Middle frontal gyrus (tissue), 1 donor: ENCODE results near the gene MMP3.

Experiments used
- DNase-seq: peaks from one replicate; pipeline ENCODE4 v3.0.0-alpha.2; 2015; ENCODE audit warnings: low spot score; ENCODE audit errors: extremely low spot score

The MMP3 gene

GRCh38 chr11:102832612-102833011, 10.8 kb downstream of the MMP3 start:
- no peak for DNase-seq

GRCh38 chr11:102831489-102832440, 11.6 kb downstream of the MMP3 start:
- DNase-seq = no peak

DNA sequence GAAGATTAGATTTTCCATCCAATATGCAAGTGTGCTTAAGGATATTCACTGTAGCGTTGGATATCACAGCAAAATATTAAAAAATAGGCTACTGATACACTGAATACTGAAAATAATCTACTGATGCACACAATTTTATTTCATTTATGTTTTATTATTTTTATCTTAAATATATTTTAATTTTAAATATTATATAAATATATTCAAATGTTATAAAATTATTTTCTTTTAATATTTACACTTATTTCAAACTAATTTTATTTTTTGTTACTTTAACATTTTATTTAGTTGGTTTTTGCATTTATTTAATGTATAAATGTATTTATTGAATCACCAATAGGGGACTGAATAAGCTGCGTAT, 12.3 kb downstream of the MMP3 start:
- no peak for DNase-seq

DNA sequence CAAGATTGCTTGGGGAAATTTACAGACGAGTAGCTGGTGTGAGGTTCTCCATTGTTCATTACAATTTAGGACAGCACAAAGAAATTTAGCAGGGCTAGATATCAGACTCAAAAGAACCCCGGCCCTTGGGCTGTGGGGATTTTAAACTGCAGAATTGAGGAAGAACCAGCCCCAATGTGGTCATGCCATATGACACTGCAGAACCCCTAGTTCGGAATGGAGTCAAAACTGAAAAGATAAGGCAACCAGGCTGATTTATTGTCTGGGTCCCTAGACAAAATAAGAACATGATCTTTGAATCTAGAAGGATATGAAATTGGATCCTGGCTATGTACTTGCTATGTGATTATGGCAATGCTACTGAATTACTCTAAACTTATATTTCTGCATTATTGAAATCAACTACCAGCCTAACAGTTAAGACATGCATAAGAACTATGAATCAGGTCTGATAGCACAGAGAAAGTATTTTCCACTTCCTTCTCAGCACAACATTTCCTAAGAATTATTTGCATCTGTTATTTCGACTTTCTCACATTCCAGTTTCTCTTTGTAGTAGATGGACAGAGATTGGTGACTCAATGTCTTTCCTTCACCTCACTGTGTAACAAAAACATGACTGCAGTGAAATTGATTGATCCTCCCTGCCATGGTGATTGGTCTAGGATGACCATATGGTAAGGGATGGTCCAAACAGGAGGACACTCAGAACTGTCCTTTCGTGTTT, 13.2 kb downstream of the MMP3 start:
- DNase-seq = no peak

GRCh38 chr11:102829316-102830000, 14.0 kb downstream of the MMP3 start:
- no peak for DNase-seq

- DNase-seq = no peak
Measured at GRCh38 chr11:102824556-102824955, 18.9 kb downstream of the MMP3 start.

- no peak for DNase-seq
Measured at GRCh38 chr11:102819491-102819890, 23.9 kb downstream of the MMP3 start.

GRCh38 chr11:102813484-102813883, 29.9 kb downstream of the MMP3 start:
- DNase-seq = no peak

- DNase-seq = no peak
Measured at GRCh38 chr11:102812188-102812587, 31.2 kb downstream of the MMP3 start.

GRCh38 chr11:102810950-102811660, 32.3 kb downstream of the MMP3 start:
- no peak for DNase-seq

- no peak for DNase-seq
Measured at GRCh38 chr11:102809971-102810370, 33.4 kb downstream of the MMP3 start.

- no peak for DNase-seq
Measured at GRCh38 chr11:102807921-102808320, 35.5 kb downstream of the MMP3 start.

DNA sequence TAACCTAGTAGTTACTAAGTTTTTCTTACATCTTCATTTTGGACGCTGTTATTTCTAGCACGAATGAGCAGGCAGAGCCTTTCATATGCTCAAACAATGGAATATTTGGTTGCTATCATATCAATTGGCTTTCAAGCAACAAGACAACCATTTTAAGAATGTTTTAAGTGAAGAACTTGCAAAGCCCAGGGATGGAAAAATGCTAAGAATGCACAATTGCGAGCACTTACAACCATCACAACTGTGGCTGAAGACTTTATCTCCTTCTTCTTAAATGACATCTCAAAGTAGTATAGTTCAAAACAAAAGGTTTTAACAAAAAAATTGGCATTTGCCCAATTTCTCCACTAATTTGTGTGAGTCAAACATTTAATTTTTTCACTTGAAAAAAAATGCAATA, 37.1 kb downstream of the MMP3 start:
- no peak for DNase-seq

- DNase-seq = no peak
Measured at GRCh38 chr11:102802341-102802740, 41.1 kb downstream of the MMP3 start.

- no peak for DNase-seq
Measured at GRCh38 chr11:102800767-102801166, 42.6 kb downstream of the MMP3 start.

GRCh38 chr11:102799681-102800340, 43.6 kb downstream of the MMP3 start:
- DNase-seq = no peak

- no peak for DNase-seq
Measured at GRCh38 chr11:102798012-102798746, 45.2 kb downstream of the MMP3 start, which contains the start of gene MMP1. TSS of gene MMP1 (minus strand) at chr11:102798160. CDS start at chr11:102798092, 68 bp downstream.

GRCh38 chr11:102794382-102794781, 49.0 kb downstream of the MMP3 start:
- no peak for DNase-seq

DNA sequence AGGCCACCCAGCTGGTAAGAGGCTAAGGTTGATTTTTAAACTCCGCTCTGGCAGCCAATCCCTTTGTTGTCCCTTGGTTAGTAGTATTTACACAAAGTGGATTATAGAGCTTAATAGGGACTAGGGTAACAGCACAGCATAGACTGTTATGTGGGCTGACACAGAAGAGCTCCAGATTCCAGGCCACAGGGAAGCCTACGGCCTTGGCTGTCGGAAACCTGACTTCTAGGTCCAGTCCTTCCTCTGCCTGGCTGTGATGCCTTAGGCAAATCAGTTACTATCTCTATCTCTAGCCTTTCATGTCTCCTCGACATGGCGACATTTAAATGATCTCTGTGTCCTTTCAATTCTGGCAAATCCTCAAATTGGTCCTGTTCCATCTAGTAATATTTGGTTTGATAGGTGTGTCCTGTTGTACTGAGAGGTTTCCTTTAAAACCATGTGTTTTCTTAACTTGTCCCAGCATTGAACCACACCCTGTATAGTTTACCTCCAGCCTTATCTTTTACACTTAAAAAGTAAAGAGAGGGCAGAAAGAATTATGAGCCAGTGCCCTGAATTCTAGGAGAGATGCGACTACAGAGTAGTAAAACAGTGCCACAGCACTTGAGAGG, 49.6 kb downstream of the MMP3 start:
- DNase-seq = no peak

DNA sequence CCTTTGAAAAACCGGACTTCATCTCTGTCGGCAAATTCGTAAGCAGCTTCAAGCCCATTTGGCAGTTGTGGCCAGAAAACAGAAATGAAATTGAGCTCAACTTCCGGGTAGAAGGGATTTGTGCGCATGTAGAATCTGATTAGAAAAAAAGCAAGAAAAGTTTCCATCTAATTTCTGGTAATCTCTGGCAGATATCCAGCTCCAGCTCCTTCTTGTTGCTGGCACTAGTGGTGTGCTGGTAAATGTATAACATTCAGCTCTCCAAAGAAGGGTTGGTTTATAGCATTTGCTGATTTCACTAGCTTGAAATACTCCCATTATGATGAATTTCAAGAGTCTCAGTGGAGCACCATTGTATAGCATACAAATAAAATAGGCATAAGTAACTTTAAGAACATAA, 50.8 kb downstream of the MMP3 start:
- DNase-seq = no peak
